Neural cell (in vitro differentiated cells): ENCODE data around the gene OOSP1. TPM values are rescaled to one million over a fixed set of nuclear protein-coding genes. Genes with fewer than 3 reads are reported as not detected.

Experiments used
- polyA plus RNA-seq: library from polyadenylated mRNA; depleted of rRNA; stranded (reverse); fragments of >200 nt; gene quantifications from 2 replicates; pipeline ENCODE4 v1.2.3, GENCODE V29; 2014

Gene OOSP1
- polyA plus RNA-seq, 1 donor from 2014 or later, result not detected

Other genes with a start within 250 kb of the OOSP1 start
- gene OR10V1, start 224.6 kb upstream of the OOSP1 start, polyA plus RNA-seq, result not detected in 2 replicates
- gene STX3, start 183.1 kb upstream of the OOSP1 start, polyA plus RNA-seq, result 21.3 and 22.9 TPM in 2 replicates
- gene MRPL16, start 127.7 kb upstream of the OOSP1 start, polyA plus RNA-seq, result 33.2 and 35.1 TPM in 2 replicates
- gene CBLIF, start 92.9 kb upstream of the OOSP1 start, polyA plus RNA-seq, result not detected in 2 replicates
- not detected in 2 replicates for gene TCN1, start 71.9 kb upstream of the OOSP1 start, polyA plus RNA-seq
- gene OOSP3, start 59.6 kb upstream of the OOSP1 start, polyA plus RNA-seq, result not detected in 2 replicates
- gene OOSP4A, start 25.6 kb downstream of the OOSP1 start, polyA plus RNA-seq, result not detected in 2 replicates
- not detected in 2 replicates for gene OOSP4B, start 78.7 kb downstream of the OOSP1 start, polyA plus RNA-seq
- not detected in 2 replicates for gene OOSP2, start 102.0 kb downstream of the OOSP1 start, polyA plus RNA-seq
- not detected in 2 replicates for gene MS4A3, start 118.2 kb downstream of the OOSP1 start, polyA plus RNA-seq
- gene MS4A2, start 150.2 kb downstream of the OOSP1 start, polyA plus RNA-seq, result not detected in 2 replicates
- gene MS4A6A, start 244.7 kb downstream of the OOSP1 start, polyA plus RNA-seq, result not detected in 2 replicates